GM18867 (cell line): Measurements from ENCODE around the gene TSEN15.

Experiments used
- ATAC-seq: cut with Tn5 transposase; IDR thresholded peaks from one replicate; pipeline ENCODE4 v1.9.1; 2021; ENCODE audit warnings: mild to moderate bottlenecking, moderate library complexity; ENCODE audit not compliant: unreplicated experiment

Gene TSEN15

GRCh38 chr1:184051485-184052193 is at the start of gene TSEN15:
TSS of gene TSEN15 (plus strand) at chr1:184051730. CDS start at chr1:184051756, 26 bp downstream.
- ATAC-seq = peak; percentile 98

DNA sequence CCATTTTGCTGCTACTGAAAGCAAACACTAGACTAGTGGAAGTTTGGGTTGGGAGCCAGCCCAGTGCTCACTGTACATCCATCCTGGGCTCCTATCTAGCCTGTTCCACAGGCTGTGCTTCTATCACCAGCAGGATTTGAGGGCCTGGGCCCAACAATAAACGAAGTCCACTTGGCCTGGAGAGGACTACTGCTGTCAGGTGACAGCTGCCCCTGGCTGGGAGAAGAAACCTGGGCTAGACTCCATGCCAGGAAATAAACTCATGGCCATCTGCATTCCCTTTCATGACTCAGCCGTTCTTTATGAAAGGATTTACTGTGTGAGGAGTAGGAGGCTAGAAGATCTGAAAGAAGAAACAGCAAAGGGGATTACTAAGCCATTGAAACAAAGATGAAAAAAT is 49.5 kb upstream of the TSEN15 start:
- no peak for ATAC-seq

DNA sequence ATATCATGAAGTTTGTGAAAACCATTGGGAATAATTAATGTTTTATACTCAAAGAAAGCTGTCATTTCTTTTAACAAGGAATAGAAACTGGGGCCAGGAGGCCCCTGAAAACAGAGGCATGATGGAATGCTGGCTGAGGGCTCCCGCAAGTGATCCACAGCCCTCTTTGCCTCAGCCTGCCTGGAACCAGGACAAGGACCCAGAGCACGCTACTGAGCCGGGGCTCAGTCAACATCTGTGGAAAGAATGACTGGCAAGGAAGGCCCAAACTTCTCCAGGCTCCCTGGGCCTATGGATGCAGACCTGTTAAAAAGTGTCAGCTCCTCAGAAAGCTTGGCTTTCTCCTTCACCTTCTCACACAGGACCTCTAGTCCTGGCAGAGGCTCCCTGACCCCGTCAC is 46.6 kb upstream of the TSEN15 start:
- no peak for ATAC-seq

- ATAC-seq = no peak
Observed at GRCh38 chr1:184005506-184005905, 46.0 kb upstream of the TSEN15 start.

DNA sequence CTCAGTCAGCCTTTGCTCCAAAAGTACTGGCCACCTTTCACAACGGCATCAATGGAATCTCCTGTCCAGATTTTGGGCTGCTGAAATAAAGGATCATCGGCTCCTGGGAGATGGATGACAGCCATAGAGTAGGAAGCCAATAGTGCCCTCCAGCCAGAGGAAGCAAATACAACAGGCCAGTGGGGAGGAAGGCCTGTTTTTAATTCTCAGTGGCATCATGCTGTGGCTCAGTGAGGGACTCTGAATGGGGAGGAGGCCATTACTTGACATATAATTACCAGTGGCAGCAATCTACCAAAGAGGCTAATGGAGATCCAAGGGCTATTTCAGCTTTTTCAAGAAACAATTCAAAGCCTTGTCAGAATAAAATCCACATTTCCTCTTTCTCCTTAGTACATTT is 40.7 kb upstream of the TSEN15 start:
- ATAC-seq = no peak

DNA sequence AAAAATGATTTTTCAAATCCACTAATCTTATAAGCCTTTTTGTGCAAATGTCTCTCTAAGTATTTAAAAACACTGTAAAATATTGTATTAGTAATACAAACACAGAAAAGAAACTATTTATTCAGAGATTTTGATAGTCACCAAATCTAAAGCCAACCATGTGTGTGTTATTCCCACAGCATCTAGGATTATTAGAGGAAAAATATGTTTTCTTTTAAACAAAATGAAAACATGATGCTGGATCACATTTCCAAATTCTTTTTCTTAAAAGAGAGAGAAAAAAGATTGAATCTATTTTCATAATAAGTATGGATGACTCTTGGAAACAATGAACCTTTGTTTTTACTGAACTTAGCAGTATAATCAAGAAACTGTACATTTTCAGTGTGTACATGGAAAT is 39.3 kb upstream of the TSEN15 start:
- ATAC-seq = no peak

- ATAC-seq = no peak
Observed at GRCh38 chr1:184014271-184014670, 37.3 kb upstream of the TSEN15 start.

GRCh38 chr1:184016169-184016568 is 35.4 kb upstream of the TSEN15 start:
- no peak for ATAC-seq

DNA sequence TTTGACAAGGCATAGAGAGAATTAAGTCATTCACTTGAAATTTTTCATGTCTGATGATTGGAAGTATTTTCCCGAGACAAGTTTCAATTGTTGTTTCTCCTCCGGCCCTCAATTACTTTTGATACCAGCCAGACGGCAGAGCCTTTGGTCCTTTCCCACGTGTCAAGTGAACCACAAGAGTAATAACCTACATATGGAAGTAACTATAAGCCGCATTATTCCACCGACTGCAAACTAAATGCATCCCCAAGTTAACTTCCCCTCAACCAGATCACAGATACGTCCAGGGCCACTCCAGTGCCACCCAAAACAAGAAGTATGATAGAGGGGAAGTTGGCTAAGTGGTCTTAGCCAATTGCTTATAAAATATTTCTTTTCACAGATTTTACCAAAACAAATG is 34.2 kb upstream of the TSEN15 start:
- ATAC-seq = no peak

DNA sequence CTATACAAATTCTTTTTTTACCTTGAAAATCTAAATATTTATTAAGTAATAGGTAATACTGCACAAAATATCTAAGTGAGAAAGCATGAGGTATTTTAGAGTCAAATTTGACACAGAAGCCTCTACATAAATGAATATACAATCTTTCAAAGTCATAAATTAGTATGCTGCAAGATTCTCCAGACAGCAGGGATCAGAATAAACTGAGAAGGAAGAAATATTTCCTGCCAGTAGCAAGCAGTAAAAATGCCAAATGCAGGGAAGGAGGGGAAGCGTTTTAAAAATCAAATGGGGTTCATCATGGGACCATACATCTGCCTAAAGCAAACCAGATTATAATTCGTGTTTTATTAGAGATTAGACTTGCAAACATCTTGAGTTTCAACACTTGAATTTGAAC is 32.9 kb upstream of the TSEN15 start:
- no peak for ATAC-seq

DNA sequence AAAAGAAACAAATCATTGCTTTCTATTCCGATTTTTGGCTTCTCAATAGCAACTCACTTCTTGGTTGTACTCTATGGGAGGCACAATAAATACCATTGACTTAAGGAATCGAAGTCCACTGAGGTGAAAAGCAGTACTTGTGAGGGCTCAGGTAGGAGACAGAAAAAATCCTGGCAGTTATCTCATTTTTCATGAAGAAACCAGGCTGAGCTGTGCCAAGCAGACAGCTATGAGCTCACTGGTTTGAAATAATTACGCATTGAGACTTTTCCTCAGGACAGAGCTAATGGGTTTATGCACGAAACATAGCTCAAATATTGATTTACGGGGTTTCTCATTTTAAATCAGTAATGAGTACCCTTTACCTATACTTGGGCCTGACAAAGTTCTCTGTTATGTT is 32.5 kb upstream of the TSEN15 start:
- ATAC-seq = no peak

GRCh38 chr1:184019506-184019905 is 32.0 kb upstream of the TSEN15 start:
- no peak for ATAC-seq

- no peak for ATAC-seq
Observed at GRCh38 chr1:184020328-184020727, 31.2 kb upstream of the TSEN15 start.

GRCh38 chr1:184020855-184021254 is 30.7 kb upstream of the TSEN15 start:
- ATAC-seq = no peak

DNA sequence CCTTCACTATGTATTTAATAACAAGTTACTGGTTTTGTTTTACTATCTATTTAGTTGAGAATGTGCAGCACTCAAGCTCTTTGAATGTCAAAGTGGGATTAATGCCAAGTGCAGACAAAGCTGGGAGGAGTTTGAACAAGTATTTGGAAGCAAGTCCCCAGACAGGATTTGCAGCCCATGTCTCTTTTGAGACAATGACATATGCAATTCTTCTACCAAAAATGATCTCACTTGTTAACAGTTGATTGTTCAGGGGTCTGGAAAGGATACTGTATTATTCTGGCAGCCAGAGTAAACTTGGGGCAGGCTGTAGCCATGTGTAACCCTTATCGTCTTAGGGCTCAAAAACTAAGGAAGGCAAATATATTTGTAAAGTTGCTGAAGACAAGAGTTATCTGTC is 29.8 kb upstream of the TSEN15 start:
- ATAC-seq = no peak

DNA sequence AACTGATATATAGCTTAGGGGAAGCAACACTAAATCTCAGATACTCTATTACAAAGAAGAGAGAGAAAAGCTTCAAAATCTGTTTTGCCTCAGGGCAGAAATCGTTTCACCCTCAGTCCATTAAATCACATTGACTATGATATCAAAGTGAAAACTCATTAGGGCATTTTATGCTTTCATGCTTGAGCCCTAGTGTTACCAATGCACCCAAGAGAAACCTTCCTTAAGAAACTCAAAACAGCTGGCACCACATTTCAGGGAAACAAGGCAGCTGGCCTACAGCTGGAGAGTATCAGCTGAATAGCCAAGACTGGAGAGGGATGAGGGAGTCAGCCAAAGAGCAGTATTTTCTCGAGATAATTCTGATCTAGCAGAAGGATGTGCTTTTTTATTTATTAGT is 28.9 kb upstream of the TSEN15 start:
- ATAC-seq = no peak

GRCh38 chr1:184023171-184023570 is 28.4 kb upstream of the TSEN15 start:
- ATAC-seq = no peak

DNA sequence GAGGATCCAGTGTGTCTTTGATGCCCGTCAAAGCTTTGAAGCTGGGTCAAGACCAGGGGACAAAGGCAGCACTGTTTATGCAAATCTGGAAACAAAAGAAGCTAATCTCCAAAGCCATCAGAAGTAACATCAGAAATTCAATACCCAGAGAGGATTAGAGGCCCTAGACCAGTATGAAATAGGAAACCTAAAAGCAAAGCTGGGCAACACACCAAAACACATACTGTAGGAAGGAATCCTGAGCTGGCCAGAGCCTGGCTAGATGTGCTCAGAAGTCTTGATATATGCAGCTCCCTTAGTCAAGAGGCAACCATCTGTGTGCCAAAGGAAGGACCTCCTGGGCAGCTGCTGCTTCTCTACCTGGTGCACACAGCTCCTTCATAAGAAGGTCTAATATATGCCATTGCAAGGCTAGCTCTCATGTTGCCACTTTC is 26.3 kb upstream of the TSEN15 start:
- ATAC-seq = no peak

GRCh38 chr1:184027826-184028695 is 23.5 kb upstream of the TSEN15 start:
- ATAC-seq = no peak

GRCh38 chr1:184028854-184029623 is 22.5 kb upstream of the TSEN15 start:
- no peak for ATAC-seq

- ATAC-seq = no peak
Observed at GRCh38 chr1:184030433-184031091, 21.0 kb upstream of the TSEN15 start.
